ENCODE data around the gene SRI.
"Not testable (repeated sequence)": the region's sequence is repeated elsewhere in the genome, so short reads cannot be mapped to it uniquely, and the experiment has no call there.

The SRI gene

DNA sequence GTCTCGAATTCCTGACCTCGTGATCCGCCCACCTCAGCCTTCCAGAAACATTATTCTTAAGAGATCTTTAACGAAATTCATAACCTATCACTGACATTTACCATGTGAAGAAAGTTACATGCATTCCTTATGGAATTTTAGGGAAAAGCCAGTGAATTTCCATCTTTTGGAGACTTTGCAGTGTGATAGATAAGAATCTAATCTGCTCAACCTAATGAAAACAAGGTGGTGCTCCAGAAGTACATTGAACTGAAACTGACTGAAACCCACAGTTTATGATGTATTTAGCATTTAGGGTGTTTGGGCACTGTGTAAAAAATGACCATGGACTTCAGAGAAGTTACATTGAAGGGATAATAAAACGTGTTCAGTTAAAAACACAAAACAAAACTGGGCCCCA lies 43.6 kb downstream of the SRI start:
- no peak for DNase-seq (ENCODE audit: low spot score)

DNA sequence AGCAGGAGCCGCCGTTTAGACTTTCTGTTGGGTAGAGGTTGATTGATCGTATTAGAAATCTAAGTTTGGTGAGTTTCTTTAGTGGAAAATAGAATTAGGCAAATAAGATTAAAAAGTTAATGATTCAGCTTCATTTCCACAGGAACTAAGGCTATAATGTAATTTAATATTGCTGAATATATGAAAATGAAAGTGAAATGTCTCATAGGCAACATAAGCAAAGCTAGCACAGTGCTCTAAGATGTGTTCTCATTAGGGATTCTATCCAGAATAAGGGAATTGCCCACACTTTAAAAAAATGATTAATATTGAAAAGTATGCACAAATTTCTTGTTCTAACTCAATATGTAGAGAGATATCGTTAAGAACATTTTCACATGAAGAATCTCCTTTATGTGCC lies 47.0 kb downstream of the SRI start:
- no peak for DNase-seq (ENCODE audit: low spot score)

DNA sequence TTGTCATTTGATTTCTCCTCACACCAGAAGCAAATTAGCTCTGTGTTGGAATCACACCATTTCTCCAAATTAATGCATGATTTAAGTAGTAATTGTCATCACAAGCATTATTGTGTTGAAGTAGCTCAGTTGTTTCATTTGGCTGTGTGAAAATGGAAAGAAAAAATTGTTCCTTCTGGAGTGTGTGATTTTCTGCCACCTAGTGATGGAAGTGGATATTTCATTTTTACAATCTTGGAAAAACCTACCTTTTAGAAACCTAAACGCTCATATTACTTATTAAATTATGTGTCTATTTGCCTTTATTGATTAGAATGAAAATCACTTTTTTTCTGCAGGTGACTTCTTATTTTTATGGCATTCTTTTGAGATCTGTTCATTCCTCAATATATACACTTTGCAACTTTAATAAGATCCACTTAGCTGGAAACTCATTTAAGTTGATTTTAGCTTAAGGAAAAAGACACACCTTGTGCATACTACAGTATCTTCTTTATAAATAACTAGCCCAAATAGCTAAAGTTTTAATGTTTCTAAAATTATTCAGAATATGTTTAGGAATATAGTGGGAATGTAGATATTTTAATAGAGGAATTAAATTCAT lies 50.0 kb downstream of the SRI start:
- DNase-seq (ENCODE audit: low spot score) = peak; percentile 29

DNA sequence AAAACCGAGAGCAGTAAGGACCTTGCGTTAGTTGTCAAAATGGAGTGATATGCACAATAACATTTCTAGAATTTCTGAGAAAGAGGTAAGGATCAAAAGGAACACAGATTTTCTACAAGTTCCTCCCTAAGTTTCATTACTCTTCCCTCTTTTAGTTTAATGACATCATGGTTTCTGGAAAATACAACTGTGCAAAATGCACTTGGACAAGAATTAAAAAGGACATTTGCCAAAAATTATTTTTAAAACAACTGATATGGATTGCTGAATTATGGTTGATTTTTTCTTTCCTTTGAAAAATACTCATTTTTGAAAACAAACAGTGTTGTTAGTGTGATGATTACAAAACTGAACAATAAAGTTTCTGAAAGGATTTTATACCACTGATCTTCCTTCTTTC lies 52.1 kb downstream of the SRI start:
- DNase-seq (ENCODE audit: low spot score) = no peak

DNA sequence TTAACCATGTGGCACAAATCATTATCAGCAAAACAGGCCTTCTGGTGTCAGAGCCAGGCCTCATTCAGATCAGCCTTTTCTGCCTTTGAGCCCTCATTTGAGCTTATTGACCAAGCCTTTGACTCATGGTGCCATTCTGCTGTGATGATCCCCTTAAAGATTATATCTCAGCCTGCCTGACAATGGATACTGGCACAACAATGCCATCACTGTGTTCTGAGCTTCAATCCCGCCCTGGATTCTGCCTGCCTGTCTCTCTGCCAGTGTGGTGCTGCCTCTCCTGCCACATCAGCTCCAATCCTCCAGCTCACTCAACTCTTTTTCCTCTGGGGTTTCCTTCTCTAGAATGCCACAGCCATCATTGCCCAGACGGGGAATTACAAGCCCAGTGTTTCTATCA lies 52.6 kb downstream of the SRI start:
- DNase-seq (ENCODE audit: low spot score) = no peak

DNA sequence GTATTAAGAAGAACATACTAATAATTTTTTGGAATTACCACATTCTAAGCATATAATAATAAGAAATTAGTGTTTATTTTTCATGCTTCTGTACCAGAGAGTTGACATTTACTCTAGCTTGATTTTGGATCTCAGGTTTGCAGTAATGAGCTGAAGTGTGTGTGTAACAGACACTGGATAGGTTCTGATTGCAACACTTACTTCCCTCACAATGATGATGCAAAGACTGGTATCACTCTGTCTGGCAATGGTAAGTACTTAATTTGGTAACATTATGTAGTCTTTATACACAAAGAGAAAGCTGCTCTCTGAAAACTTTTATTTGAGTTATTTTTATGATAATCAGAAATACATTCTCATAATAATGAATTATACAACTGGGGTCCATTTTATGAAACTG lies 54.1 kb downstream of the SRI start:
- DNase-seq (ENCODE audit: low spot score) = no peak

DNA sequence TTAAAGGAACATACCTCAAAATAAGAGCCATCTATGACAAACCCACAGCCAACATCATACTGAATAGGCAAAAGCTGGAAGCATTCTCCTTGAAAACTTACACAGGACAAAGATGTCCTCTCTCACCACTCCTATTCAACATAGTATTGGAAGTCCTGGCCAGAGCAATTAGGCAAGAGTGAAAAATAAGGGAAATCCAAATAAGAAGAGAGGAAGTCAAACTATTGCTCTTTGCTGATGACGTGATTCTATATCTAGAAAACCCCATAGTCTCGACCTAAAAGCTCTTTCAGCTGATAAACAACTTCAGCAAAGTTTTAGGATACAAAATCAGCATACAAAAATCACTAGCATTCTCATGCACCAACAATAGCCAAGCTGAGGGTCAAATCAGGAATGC lies 60.1 kb downstream of the SRI start:
- DNase-seq (ENCODE audit: low spot score) = not testable (repeated sequence)

DNA sequence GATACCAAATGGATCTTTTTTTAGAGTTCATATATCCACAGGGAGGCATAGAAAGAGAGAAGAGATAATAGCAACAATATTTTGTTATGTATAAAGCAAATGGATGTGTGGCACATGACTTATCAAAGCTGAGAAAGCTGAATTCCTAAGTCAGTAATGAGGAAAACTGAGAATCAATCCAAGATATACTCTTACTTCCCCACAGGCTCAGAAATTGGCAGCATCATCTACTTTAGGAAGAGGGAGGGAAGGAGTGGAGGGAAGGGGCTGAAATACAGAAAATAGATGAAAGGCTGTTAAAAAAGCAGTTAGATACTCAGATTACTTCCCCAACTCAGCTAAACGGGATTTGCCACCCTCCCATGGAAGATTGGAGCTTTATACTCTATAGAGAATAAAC lies 63.5 kb downstream of the SRI start:
- DNase-seq (ENCODE audit: low spot score) = no peak

DNA sequence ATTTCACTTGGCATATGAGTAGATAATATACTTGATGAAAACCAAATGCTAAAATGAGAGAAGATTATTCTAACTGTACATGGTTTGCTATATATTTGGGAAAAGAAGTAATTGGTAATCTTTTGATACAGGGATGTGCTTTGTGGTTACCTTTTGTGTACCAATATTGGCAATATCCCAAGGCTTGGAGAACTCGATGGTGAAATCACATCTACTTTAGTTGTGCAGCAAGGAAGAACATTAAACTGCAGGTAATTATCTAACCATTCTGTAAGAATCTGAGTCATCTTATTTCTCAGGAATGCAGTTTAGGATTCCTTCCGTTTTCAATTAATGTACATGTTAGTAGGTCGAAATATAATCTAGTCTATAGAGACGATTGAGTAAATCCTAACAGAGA lies 64.1 kb downstream of the SRI start:
- DNase-seq (ENCODE audit: low spot score) = no peak
